NCI-H524 (cell line): ENCODE results near the gene BLOC1S3.

Experiments
- DNase-seq, 2 experiments: peaks; one replicate each; lab custom pipeline; 2025; lab: John Stamatoyannopoulos, UW

The BLOC1S3 gene

GRCh38 chr19:45146251-45146650 lies 32.3 kb upstream of the BLOC1S3 start:
- DNase-seq, result no peak

- DNase-seq, result no peak
Measured at GRCh38 chr19:45146741-45147205, 31.8 kb upstream of the BLOC1S3 start.

DNA sequence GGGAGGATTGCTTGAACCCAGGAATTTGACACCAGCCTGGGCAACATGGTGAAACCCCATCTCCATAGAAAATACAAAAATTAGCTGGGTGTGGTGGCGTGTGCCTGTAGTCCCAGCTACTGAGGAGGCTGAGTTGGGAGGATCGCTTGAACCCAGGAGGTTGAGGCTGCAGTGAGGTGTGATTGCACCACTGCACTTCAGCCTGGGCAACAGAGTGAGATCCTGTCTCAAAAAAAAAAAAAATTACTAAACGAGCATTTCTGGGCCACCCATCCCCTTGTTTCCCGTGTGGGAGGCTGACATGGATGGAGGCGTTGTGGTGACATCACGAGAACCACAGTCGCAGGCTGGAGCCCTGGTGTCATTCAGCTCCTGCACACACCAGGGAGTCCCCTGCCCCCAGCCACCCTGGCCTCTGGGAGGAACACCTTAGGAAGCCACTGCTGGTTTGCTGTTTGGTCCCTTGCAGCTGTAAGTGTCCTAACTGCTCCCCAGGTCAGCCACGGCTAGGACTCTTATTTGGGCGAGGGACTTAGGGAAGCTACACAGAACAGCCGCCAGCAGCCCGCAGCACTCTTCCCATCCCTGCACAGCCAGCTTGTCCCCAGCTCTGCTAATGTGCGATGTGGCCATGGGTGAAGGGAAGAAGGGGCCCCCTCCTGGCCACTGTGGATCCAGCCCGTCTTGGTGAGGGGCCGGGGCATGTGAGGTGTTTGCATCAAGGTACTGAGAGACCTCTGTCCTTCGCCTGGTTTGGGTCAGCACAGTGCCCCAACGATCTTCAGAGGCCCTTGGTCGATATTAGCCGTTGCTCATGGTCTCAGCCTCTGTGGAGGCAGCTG lies 30.5 kb upstream of the BLOC1S3 start:
- DNase-seq, result peak in 1 of 2 experiments; percentile 10

- DNase-seq, result no peak
Measured at GRCh38 chr19:45149129-45149528, 29.5 kb upstream of the BLOC1S3 start.

- no peak for DNase-seq
Measured at GRCh38 chr19:45150180-45150579, 28.4 kb upstream of the BLOC1S3 start.

GRCh38 chr19:45150751-45151281 lies 27.8 kb upstream of the BLOC1S3 start:
- DNase-seq, result no peak

- no peak for DNase-seq
Measured at GRCh38 chr19:45151320-45151719, 27.3 kb upstream of the BLOC1S3 start.

DNA sequence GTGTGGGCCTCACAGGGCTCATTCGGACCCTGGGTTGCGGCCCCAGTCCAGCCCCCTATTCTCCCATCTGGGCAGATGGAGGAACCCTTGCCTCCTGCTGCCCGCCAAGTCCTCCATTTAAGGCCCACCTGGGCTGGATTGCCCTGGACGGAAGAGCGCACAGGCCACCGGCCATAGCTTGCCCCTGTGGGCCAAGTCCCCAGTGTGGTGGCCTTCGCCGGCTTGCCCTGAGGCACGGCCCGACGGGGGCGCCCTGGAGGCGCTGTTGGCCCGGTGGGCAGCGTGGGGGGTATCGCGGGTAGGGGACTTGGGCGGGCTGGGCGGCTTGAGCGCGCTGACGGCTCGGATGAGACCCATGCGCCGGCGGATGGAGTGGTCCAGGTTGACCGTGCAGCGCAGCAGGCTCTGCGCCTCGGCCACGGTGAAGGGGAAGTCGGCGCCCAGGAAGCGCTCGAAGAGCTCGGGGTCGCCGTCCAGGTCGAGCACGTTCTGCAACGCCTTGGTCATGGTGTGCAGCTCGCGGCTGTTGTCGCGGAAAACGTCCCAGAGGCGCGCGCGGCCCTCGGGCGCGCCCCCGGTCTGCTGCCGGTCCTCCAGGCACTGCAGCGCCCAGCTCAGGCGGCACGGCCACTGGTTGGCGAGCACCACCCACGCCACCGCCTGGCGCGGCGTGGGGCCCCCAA lies 26.6 kb upstream of the BLOC1S3 start:
- no peak for DNase-seq

GRCh38 chr19:45152504-45153338 lies 25.9 kb upstream of the BLOC1S3 start:
- peak in 1 of 2 experiments; percentile 51 for DNase-seq

DNA sequence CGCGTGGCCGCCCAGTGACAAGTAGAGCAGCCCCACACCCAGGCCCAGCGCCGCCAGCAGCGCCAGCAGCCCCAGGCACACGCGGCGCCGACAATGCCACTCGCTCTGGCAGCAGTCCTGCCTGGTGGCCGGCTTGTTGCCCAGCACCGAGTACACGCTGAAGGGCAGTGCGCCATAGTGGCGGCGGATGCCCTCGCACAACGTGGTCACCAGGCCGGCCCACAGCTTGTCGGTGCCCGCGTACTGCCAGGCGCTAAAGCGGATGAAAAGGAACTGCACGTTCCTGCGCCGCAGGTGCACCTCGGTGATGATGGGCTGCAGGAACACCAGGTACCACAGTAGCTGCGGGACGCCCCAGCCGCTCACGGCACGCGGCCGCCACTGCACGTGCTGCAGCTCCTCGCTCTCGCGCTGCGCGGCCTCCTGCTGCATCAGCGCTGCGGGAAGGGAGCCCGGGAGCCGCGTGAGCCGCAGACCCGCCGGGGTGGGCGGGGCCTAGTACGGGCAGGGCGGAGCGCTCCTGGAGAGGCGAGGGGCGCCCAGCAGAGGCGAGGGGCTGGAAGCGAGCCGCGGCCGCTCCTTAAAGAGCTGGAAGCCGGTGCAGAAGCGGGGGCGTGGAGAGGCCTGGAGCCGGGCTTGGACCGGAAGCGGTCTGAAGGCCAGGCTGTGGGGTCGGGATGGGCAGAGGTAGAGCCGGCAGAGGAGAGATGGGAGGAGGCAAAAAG lies 25.1 kb upstream of the BLOC1S3 start:
- DNase-seq, result no peak

GRCh38 chr19:45154064-45154827 lies 24.3 kb upstream of the BLOC1S3 start:
- DNase-seq, result no peak

DNA sequence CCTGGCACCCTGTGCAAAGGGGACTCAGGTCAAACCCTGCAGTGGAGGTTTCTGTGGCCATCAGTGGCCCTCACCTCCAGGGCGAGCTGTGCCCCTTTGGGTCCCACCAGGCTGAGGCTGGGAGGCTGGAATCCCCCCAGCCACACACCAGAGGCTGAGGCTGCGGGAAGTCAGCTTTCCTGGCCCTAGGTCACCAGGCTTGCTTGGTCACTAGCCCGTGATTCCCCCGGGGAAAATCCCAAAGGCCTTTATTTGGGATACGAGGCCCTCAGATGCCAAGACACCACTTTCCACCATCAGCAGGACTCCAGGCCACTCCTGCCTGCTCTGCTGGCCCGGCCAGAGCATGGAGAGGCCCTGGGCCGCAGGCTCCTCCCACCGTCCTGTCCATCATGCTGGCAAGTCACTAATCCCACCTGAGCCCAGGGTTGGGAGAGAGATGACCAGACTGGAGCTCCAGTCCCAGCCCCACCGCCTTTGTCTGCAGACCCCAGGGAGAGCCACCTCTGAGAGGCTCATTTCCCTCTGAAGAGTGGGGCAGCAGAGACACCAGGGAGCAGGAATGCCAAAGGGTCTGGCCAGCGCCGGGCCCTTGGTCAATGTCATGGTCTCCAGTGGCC lies 22.5 kb upstream of the BLOC1S3 start:
- peak in 1 of 2 experiments; percentile 21 for DNase-seq

DNA sequence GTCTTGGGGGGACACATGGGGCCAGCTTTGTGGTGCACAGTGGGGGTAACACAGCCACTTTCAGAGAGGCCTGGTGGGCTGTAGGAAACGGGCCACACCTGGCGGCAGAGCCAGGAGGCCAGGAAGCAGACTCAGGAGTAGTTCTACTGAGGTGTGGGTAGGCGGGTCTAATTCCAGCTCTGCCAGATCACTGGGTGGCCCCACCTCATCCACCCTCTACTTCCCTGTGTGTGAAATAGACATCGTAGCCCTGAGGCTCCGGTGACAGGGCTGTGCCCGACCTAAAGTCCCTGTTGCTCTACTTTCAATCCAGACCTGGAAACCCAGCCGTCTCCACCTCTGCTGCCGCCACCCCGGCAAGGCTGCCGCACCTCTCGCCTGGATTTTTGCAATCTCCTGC lies 21.8 kb upstream of the BLOC1S3 start:
- DNase-seq, result no peak

DNA sequence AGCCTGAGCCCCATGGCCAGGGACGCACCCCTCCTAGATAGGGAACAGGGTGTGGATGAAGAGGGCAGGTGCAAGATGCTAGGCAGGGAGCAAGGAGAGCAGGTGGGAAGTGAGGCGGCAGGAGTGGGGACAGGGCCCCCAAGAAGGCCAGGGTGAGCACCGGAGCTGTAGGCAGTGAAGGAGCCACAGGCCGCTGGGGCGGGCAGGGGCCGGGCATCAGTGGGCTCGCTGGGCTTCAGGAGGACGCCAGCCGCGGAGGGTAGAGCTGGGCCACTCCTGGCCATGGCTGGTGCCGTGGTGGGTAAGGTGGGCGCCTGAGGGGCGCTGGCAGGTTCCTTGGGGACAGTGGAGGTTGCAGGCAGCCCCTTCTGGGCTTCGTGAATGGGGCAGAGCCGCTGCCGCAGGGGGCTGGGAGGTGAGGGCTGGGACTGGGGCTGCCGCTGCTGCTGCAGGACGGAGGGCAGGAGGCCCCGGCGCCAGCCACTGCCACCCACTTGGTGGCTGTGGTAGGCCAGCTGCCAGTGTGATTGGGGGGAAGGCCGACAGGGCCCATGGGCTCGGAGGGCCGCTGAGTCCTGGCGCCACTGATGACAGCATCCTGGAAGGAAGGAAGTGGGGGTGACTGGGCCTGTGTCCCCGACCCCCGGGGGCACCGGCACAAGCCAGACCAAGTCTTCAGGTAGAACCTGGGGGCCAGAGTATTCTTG lies 19.9 kb upstream of the BLOC1S3 start:
- DNase-seq, result no peak

DNA sequence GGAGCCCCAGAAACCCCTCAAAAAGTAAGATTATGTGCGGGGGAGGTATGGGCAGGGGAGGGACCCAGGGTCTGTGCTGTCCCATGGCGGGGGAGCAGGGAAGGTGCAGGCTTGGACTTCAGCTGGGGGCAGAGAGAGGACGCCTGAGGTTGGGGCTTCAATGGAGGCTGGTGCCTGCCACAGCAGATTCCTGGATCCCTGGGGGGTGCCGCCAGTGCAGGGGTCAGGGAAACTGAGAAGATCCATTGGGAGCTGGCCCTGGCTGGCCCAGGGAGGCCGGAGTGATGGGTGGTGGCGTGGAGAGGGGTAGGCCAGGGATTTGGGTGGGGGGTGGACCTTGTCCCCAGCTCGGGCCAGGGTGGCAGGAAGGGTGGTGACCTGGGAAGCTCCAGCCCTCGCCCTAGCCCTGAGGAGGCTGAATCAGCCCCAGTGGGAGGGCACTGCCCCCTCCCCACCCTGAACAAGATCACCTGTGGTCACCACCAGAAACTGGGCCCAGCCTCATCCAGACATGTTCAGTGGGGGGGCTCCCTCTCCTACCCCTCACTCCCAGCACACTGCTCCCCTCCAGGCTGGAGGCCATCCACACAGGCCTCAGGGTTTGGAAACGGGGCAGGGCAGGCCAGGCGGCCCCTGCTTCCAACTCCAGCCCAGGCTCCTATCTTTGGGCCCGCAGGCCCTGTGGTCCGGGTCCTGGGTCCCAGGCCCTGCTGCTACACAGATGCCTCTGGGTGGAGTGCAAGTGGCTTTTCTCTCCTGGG lies 19.2 kb upstream of the BLOC1S3 start:
- DNase-seq, result no peak

GRCh38 chr19:45159971-45160324 lies 18.6 kb upstream of the BLOC1S3 start:
- DNase-seq, result no peak

- peak in 1 of 2 experiments; percentile 53 for DNase-seq
Measured at GRCh38 chr19:45160870-45161737, 17.5 kb upstream of the BLOC1S3 start, which contains the start of gene NKPD1. NKPD1 (minus strand) TSS chr19:45160982; CDS start chr19:45160150, 832 bp downstream.
